Measurements from ENCODE around the gene HSP90AA1. TPM values are rescaled to one million over a fixed set of nuclear protein-coding genes. Genes with fewer than 3 reads are reported as not detected.
"Not testable (repeated sequence)": the region's sequence is repeated elsewhere in the genome, so short reads cannot be mapped to it uniquely, and the experiment has no call there.

HSP90AA1 gene
- total RNA-seq, 1 donor = 368 TPM

GRCh38 chr14:102121567-102121966 is 34.7 kb upstream of the HSP90AA1 start:
- no peak for DNase-seq (ENCODE audit: low read depth)
- TF ChIP-seq CTCF (IDR thresholded peaks at IDR 0.05; ENCODE audit: insufficient read depth, low read length) = no peak
- H3K4me3 ChIP-seq (ENCODE audit: low read depth, low read length) = no peak overlapping the region

- no peak for TF ChIP-seq CTCF (IDR thresholded peaks at IDR 0.05; ENCODE audit: insufficient read depth, low read length)
- H3K4me3 ChIP-seq (ENCODE audit: low read depth, low read length) = no peak overlapping the region
- DNase-seq (ENCODE audit: low read depth) = no peak
Observed at GRCh38 chr14:102120888-102121287, 34.0 kb upstream of the HSP90AA1 start.

GRCh38 chr14:102117852-102118251 is 31.0 kb upstream of the HSP90AA1 start:
- H3K4me3 ChIP-seq (ENCODE audit: low read depth, low read length) = no peak overlapping the region

GRCh38 chr14:102116361-102117180 is 29.7 kb upstream of the HSP90AA1 start:
- H3K4me3 ChIP-seq (ENCODE audit: low read depth, low read length) = no peak overlapping the region
- no peak for DNase-seq (ENCODE audit: low read depth)
- TF ChIP-seq CTCF (IDR thresholded peaks at IDR 0.05; ENCODE audit: insufficient read depth, low read length) = no peak

More at GRCh38 chr14:102117852-102118251, 31.0 kb upstream of the HSP90AA1 start:
- TF ChIP-seq CTCF (IDR thresholded peaks at IDR 0.05; ENCODE audit: insufficient read depth, low read length) = no peak
- no peak for DNase-seq (ENCODE audit: low read depth)

- no peak for TF ChIP-seq CTCF (IDR thresholded peaks at IDR 0.05; ENCODE audit: insufficient read depth, low read length)
- no peak for DNase-seq (ENCODE audit: low read depth)
Observed at GRCh38 chr14:102111101-102111500, 24.3 kb upstream of the HSP90AA1 start.

GRCh38 chr14:102109332-102109731 is 22.5 kb upstream of the HSP90AA1 start:
- DNase-seq (ENCODE audit: low read depth) = not testable (repeated sequence)

More at GRCh38 chr14:102111101-102111500, 24.3 kb upstream of the HSP90AA1 start:
- H3K4me3 ChIP-seq (ENCODE audit: low read depth, low read length) = no peak overlapping the region

GRCh38 chr14:102105369-102105768 is 18.5 kb upstream of the HSP90AA1 start:
- no peak overlapping the region for H3K4me3 ChIP-seq (ENCODE audit: low read depth, low read length)
- DNase-seq (ENCODE audit: low read depth) = no peak
- TF ChIP-seq CTCF (IDR thresholded peaks at IDR 0.05; ENCODE audit: insufficient read depth, low read length) = no peak

More at GRCh38 chr14:102109332-102109731, 22.5 kb upstream of the HSP90AA1 start:
- H3K4me3 ChIP-seq (ENCODE audit: low read depth, low read length) = not testable (repeated sequence)
